Stimulated activated CD4-positive, alpha-beta T cell treated with anti-CD3 and anti-CD28 coated beads, Interleukin-1b, Interleukin-23, amount 100 ng/mL, for 4 hours (primary cell): Measurements from ENCODE around the gene NBL1.

ENCODE experiments used
- DNase-seq, 2 donors: peaks; one replicate each; pipeline ENCODE4 v3.0.0-alpha.2; 2020; ENCODE audit warnings: low read depth in 2 of 2

The NBL1 gene

GRCh38 chr1:19643602-19644394 lies at the start of gene NBL1:
Gene NBL1 (plus strand): TSS chr1:19644311. CDS start chr1:19655031, 10,720 bp downstream.
- DNase-seq, result peak; percentile 66 to 67

- no peak for DNase-seq
These were observed 47.9 kb upstream of the NBL1 start for GRCh38 chr1:19596065-19596713.

- DNase-seq, result peak; percentile 89 to 94
These were observed 47.2 kb upstream of the NBL1 start for GRCh38 chr1:19596714-19597495.

- no peak for DNase-seq
These were observed 46.4 kb upstream of the NBL1 start for GRCh38 chr1:19597496-19598309.

- DNase-seq, result no peak
These were observed 44.3 kb upstream of the NBL1 start for GRCh38 chr1:19599810-19600209.

GRCh38 chr1:19602486-19602885 lies 41.6 kb upstream of the NBL1 start:
- DNase-seq, result no peak

- no peak for DNase-seq
These were observed 38.1 kb upstream of the NBL1 start for GRCh38 chr1:19605967-19606366.

- DNase-seq, result peak in 1 of 2 donors; percentile 39
These were observed 37.1 kb upstream of the NBL1 start for GRCh38 chr1:19606817-19607642.

GRCh38 chr1:19608232-19608631 lies 35.9 kb upstream of the NBL1 start:
- no peak for DNase-seq

GRCh38 chr1:19610282-19610981 lies 33.7 kb upstream of the NBL1 start:
- no peak for DNase-seq

- no peak for DNase-seq
These were observed 31.6 kb upstream of the NBL1 start for GRCh38 chr1:19612530-19612929.

- DNase-seq, result no peak
These were observed 30.9 kb upstream of the NBL1 start for GRCh38 chr1:19613171-19613703.

- DNase-seq, result no peak
These were observed 28.7 kb upstream of the NBL1 start for GRCh38 chr1:19615438-19615837.

- no peak for DNase-seq
These were observed 27.6 kb upstream of the NBL1 start for GRCh38 chr1:19616489-19616888.

GRCh38 chr1:19617376-19617775 lies 26.7 kb upstream of the NBL1 start:
- no peak for DNase-seq

- DNase-seq, result no peak
These were observed 25.7 kb upstream of the NBL1 start for GRCh38 chr1:19618428-19618827.

GRCh38 chr1:19619697-19620384 lies 24.3 kb upstream of the NBL1 start:
- DNase-seq, result no peak

GRCh38 chr1:19620786-19621185 lies 23.3 kb upstream of the NBL1 start:
- DNase-seq, result no peak

GRCh38 chr1:19621274-19621950 lies 22.7 kb upstream of the NBL1 start:
- DNase-seq, result no peak
